GM12878 (cell line): ENCODE results near the gene IPMK. TPM values are rescaled to one million over a fixed set of nuclear protein-coding genes. Genes with fewer than 3 reads are reported as not detected.

Source experiments
- ATF7 ChIP-seq: fragments of 450-650 bp; IDR thresholded peaks from 2 replicates; pipeline ENCODE4 v1.6.1; 2016; ENCODE audit warnings: low read depth, mild to moderate bottlenecking
- BMI1 ChIP-seq: fragments of 450-650 bp; IDR thresholded peaks from 2 replicates; pipeline ENCODE4 v1.6.1; 2016; ENCODE audit warnings: mild to moderate bottlenecking, moderate library complexity, borderline replicate concordance
- CHD1 ChIP-seq: IDR thresholded peaks from 2 replicates; pipeline ENCODE4 v1.6.1; 2012; ENCODE audit warnings: low read depth, low read length, improper control_type of control experiment
- HDAC2 ChIP-seq: fragments of 200-600 bp; sonication (generic); IDR thresholded peaks from 2 replicates; pipeline ENCODE4 v1.6.1; 2017
- MYC ChIP-seq: IDR thresholded peaks from 2 replicates; pipeline ENCODE4 v1.6.1; 2011; ENCODE audit warnings: mild to moderate bottlenecking, low read length, moderate library complexity, inconsistent platforms; ENCODE audit not compliant: insufficient read depth, insufficient replicate concordance, insufficient read length, severe bottlenecking
- NFIC ChIP-seq: IDR thresholded peaks from 2 replicates; pipeline ENCODE4 v1.6.1; 2012; ENCODE audit warnings: low read depth, mild to moderate bottlenecking, inconsistent platforms, low read length, moderate library complexity
- RELA ChIP-seq: fragments of 450-650 bp; IDR thresholded peaks from 2 replicates; pipeline ENCODE4 v1.8.0; 2014; ENCODE audit warnings: borderline replicate concordance; ENCODE audit not compliant: partially characterized antibody
- REST ChIP-seq: IDR thresholded peaks from 2 replicates; pipeline ENCODE4 v1.6.1; 2012; ENCODE audit warnings: mild to moderate bottlenecking, low read depth, low read length
- SIN3A ChIP-seq: IDR thresholded peaks from 2 replicates; pipeline ENCODE4 v1.6.1; 2012; ENCODE audit warnings: low read depth, low read length, improper control_type of control experiment
- SIX5 ChIP-seq: IDR thresholded peaks from 2 replicates; pipeline ENCODE4 v1.6.1; 2011; ENCODE audit warnings: mild to moderate bottlenecking, low read depth, low read length, moderate library complexity; ENCODE audit not compliant: severe bottlenecking
- WRNIP1 ChIP-seq: IDR thresholded peaks from 2 replicates; pipeline ENCODE4 v1.6.1; 2011; ENCODE audit warnings: low read depth, low read length, improper control_type of control experiment, borderline replicate concordance
- ZNF24 ChIP-seq: fragments of 450-650 bp; IDR thresholded peaks from 2 replicates; pipeline ENCODE4 v1.6.1; 2017; ENCODE audit warnings: antibody characterized with exemption, mild to moderate bottlenecking
- polyA plus RNA-seq, 11 experiments: library from polyadenylated mRNA; depleted of rRNA in 4 of 11; unstranded in 6 of 11; stranded (reverse) in 5 of 11; fragments of >200 nt; fragmentation: Nextera tagmentation in 4 of 11; fragmentation: Illumina TruSeq in 1 of 11; extraction: Ambion mirVana in 4 of 11; extraction: Trizol in 1 of 11; gene quantifications; 1 replicate in 1 of 11; 2 replicates in 10 of 11; pipeline versions ENCODE4 v1.2.1 to v1.2.3, GENCODE V29; 2011 to 2016; ENCODE audit warnings: inconsistent platforms in 2 of 11, missing spikeins in 2 of 11, low read depth in 1 of 11
- total RNA-seq, 4 experiments: library from RNA; depleted of rRNA in 3 of 4; stranded (reverse); fragments of >200 nt in 3 of 4; fragmentation: Illumina TruSeq in 1 of 4; extraction: Trizol in 1 of 4; gene quantifications; 2 replicates each; pipeline versions ENCODE4 v1.2.1 to v1.2.3, GENCODE V29; 2013 to 2021
- TF ChIP-seq, protein P1 (sequence below): IDR thresholded peaks from 2 replicates; pipeline ENCODE4 v1.6.1; 2012; ENCODE audit warnings: low read depth, low read length, improper control_type of control experiment
- TF ChIP-seq, protein P2 (sequence below), 3 experiments: IDR thresholded peaks in 2 of 3; conservative IDR thresholded peaks in 1 of 3; 2 replicates each; pipeline ENCODE4 v1.5.1; 2011; ENCODE audit warnings: low read depth in 3 of 3, low read length in 3 of 3, mild to moderate bottlenecking in 3 of 3, control low read depth in 2 of 3, moderate library complexity in 2 of 3, inconsistent platforms in 1 of 3, mixed read lengths in 1 of 3; ENCODE audit not compliant: control insufficient read depth in 2 of 3, insufficient read depth in 1 of 3; ENCODE audit errors: extremely low read depth in 1 of 3
- TF ChIP-seq, protein P3 (sequence below): fragments of 450-650 bp; formaldehyde crosslinking; IDR thresholded peaks from 2 replicates; pipeline ENCODE4 v1.4.0; 2022; ENCODE audit warnings: mild to moderate bottlenecking, moderate library complexity
- TF ChIP-seq, protein P4 (sequence below): fragments of 450-650 bp; IDR thresholded peaks from 2 replicates; pipeline ENCODE4 v1.6.1; 2017; ENCODE audit warnings: mild to moderate bottlenecking, moderate library complexity

IPMK gene
- total and polyA plus RNA-seq, 10 of the 15 experiments (the other 5 are each of a cell fraction or from before 2014, with no cell fraction given): 0.84 to 7.5 (median 3.6) TPM

- TF ChIP-seq, protein P1, sequence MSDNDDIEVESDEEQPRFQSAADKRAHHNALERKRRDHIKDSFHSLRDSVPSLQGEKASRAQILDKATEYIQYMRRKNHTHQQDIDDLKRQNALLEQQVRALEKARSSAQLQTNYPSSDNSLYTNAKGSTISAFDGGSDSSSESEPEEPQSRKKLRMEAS: peak; percentile 96
- TF ChIP-seq BMI1: no peak
- 0 out of 2 replicates have a peak, but pooled peaks have one; percentile 21 for TF ChIP-seq ZNF24
- peak; percentile 99 for TF ChIP-seq SIN3A
- TF ChIP-seq HDAC2: no peak
- 0 out of 2 replicates have a peak, but pooled peaks have one; percentile 9 for TF ChIP-seq REST
- no peak for TF ChIP-seq ATF7
- TF ChIP-seq, protein P2, sequence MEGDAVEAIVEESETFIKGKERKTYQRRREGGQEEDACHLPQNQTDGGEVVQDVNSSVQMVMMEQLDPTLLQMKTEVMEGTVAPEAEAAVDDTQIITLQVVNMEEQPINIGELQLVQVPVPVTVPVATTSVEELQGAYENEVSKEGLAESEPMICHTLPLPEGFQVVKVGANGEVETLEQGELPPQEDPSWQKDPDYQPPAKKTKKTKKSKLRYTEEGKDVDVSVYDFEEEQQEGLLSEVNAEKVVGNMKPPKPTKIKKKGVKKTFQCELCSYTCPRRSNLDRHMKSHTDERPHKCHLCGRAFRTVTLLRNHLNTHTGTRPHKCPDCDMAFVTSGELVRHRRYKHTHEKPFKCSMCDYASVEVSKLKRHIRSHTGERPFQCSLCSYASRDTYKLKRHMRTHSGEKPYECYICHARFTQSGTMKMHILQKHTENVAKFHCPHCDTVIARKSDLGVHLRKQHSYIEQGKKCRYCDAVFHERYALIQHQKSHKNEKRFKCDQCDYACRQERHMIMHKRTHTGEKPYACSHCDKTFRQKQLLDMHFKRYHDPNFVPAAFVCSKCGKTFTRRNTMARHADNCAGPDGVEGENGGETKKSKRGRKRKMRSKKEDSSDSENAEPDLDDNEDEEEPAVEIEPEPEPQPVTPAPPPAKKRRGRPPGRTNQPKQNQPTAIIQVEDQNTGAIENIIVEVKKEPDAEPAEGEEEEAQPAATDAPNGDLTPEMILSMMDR (IDR thresholded peaks at IDR 0.05 in 2 of 3, conservative IDR thresholded peaks at IDR 0.05 in 1 of 3; ENCODE audit: control insufficient read depth in 2 of 3, extremely low read depth in 1 of 3, insufficient read depth in 1 of 3, low read depth in 3 of 3, low read length in 3 of 3): no peak
- TF ChIP-seq RELA: no peak
- TF ChIP-seq NFIC: no peak
- TF ChIP-seq MYC: no peak
- no peak for TF ChIP-seq CHD1
- no peak for TF ChIP-seq SIX5
- TF ChIP-seq WRNIP1: no peak
- TF ChIP-seq, protein P3, sequence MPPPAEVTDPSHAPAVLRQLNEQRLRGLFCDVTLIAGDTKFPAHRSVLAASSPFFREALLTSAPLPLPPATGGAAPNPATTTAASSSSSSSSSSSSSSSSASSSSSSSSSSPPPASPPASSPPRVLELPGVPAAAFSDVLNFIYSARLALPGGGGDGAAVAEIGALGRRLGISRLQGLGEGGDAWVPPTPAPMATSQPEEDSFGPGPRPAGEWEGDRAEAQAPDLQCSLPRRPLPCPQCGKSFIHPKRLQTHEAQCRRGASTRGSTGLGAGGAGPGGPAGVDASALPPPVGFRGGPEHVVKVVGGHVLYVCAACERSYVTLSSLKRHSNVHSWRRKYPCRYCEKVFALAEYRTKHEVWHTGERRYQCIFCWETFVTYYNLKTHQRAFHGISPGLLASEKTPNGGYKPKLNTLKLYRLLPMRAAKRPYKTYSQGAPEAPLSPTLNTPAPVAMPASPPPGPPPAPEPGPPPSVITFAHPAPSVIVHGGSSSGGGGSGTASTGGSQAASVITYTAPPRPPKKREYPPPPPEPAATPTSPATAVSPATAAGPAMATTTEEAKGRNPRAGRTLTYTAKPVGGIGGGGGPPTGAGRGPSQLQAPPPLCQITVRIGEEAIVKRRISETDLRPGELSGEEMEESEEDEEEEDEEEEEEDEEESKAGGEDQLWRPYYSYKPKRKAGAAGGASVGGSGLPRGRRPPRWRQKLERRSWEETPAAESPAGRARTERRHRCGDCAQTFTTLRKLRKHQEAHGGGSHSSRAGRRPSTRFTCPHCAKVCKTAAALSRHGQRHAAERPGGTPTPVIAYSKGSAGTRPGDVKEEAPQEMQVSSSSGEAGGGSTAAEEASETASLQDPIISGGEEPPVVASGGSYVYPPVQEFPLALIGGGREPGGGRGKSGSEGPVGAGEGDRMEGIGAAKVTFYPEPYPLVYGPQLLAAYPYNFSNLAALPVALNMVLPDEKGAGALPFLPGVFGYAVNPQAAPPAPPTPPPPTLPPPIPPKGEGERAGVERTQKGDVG (CRISPR knock-in tag): no peak
- TF ChIP-seq, protein P4, sequence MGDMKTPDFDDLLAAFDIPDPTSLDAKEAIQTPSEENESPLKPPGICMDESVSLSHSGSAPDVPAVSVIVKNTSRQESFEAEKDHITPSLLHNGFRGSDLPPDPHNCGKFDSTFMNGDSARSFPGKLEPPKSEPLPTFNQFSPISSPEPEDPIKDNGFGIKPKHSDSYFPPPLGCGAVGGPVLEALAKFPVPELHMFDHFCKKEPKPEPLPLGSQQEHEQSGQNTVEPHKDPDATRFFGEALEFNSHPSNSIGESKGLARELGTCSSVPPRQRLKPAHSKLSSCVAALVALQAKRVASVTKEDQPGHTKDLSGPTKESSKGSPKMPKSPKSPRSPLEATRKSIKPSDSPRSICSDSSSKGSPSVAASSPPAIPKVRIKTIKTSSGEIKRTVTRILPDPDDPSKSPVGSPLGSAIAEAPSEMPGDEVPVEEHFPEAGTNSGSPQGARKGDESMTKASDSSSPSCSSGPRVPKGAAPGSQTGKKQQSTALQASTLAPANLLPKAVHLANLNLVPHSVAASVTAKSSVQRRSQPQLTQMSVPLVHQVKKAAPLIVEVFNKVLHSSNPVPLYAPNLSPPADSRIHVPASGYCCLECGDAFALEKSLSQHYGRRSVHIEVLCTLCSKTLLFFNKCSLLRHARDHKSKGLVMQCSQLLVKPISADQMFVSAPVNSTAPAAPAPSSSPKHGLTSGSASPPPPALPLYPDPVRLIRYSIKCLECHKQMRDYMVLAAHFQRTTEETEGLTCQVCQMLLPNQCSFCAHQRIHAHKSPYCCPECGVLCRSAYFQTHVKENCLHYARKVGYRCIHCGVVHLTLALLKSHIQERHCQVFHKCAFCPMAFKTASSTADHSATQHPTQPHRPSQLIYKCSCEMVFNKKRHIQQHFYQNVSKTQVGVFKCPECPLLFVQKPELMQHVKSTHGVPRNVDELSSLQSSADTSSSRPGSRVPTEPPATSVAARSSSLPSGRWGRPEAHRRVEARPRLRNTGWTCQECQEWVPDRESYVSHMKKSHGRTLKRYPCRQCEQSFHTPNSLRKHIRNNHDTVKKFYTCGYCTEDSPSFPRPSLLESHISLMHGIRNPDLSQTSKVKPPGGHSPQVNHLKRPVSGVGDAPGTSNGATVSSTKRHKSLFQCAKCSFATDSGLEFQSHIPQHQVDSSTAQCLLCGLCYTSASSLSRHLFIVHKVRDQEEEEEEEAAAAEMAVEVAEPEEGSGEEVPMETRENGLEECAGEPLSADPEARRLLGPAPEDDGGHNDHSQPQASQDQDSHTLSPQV: no peak
Measured at GRCh38 chr10:58267713-58268453, at the start of gene IPMK (continued).
